ENCODE results near the gene CFDP1.

DNA sequence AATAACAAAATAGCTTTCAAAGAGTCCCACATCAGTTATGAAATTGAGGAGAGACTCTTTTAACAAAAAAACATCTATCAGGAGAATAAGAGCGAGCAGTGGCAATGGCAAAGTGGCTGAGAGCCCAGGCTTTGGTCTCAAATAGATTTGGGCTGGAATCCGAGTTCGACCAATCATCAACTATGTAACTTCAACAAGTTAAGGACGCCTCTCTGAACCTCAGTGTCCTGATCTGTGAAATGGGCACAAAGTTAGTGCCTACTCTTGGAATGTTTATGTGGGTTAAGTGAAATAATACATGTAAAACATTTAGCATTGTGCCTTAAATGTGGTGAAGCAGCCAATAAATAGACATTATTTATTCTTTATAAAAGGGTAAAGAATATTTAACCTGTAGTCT, 45.4 kb downstream of the CFDP1 start:
- TF ChIP-seq, protein P1, sequence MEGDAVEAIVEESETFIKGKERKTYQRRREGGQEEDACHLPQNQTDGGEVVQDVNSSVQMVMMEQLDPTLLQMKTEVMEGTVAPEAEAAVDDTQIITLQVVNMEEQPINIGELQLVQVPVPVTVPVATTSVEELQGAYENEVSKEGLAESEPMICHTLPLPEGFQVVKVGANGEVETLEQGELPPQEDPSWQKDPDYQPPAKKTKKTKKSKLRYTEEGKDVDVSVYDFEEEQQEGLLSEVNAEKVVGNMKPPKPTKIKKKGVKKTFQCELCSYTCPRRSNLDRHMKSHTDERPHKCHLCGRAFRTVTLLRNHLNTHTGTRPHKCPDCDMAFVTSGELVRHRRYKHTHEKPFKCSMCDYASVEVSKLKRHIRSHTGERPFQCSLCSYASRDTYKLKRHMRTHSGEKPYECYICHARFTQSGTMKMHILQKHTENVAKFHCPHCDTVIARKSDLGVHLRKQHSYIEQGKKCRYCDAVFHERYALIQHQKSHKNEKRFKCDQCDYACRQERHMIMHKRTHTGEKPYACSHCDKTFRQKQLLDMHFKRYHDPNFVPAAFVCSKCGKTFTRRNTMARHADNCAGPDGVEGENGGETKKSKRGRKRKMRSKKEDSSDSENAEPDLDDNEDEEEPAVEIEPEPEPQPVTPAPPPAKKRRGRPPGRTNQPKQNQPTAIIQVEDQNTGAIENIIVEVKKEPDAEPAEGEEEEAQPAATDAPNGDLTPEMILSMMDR (IDR thresholded peaks at IDR 0.05; ENCODE audit: borderline replicate concordance, extremely low read depth, low read length, poor library complexity, severe bottlenecking): no peak
- no peak for TF ChIP-seq EZH2 (IDR thresholded peaks at IDR 0.05; ENCODE audit: borderline replicate concordance, low read depth, low read length, severe bottlenecking)
